Measurements from ENCODE around the gene RNF180. TPM values are rescaled to one million over a fixed set of nuclear protein-coding genes. Genes with fewer than 3 reads are reported as not detected.

Gene RNF180
- total RNA-seq, 4 donors from 2014 or later, result 6.0 to 13.1 (median 10.1) TPM

DNA sequence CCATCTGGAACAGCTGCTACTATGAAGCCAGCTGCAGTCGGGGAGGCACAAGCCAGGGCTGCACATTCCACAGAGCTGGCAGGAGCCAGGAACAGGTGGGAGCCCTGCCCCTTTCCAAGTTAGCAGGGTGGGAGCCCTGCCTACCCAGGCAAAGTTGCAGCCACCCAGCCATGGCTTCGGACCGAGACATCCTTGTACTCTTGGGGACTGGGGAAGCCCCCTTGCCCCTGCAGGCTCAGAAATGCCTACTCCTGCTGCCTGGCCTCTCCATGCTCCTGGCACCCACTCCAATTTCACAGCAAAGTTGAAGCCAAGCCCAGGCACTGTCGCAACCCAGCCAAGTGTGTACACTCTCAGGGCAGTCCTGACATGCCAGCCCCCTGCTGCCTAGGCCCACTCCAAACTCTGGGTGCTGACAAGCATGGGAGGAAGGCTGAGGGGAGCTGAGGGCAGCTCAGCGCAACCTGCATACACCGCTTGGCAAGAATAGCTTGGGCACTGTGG is 165.1 kb downstream of the RNF180 start:
- H3K27ac ChIP-seq, result no peak overlapping the region
- H3K36me3 ChIP-seq, result peaks cover 0 to 24% (median 0%) of the 10 kb centered on the region in 3 donors
- no peak for DNase-seq (ENCODE audit: low spot score in 2 of 2)
- no peak overlapping the region for H3K4me3 ChIP-seq
- peaks cover 0 to 19% (median 0%) of the 10 kb centered on the region in 4 donors for H3K9me3 ChIP-seq
- TF ChIP-seq, protein P1, sequence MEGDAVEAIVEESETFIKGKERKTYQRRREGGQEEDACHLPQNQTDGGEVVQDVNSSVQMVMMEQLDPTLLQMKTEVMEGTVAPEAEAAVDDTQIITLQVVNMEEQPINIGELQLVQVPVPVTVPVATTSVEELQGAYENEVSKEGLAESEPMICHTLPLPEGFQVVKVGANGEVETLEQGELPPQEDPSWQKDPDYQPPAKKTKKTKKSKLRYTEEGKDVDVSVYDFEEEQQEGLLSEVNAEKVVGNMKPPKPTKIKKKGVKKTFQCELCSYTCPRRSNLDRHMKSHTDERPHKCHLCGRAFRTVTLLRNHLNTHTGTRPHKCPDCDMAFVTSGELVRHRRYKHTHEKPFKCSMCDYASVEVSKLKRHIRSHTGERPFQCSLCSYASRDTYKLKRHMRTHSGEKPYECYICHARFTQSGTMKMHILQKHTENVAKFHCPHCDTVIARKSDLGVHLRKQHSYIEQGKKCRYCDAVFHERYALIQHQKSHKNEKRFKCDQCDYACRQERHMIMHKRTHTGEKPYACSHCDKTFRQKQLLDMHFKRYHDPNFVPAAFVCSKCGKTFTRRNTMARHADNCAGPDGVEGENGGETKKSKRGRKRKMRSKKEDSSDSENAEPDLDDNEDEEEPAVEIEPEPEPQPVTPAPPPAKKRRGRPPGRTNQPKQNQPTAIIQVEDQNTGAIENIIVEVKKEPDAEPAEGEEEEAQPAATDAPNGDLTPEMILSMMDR (IDR thresholded peaks at IDR 0.05), result no peak
- TF ChIP-seq POLR2A (IDR thresholded peaks at IDR 0.05) (no peak), EP300 (IDR thresholded peaks at IDR 0.05) (no peak)
- H3K27me3 ChIP-seq, result no peaks in the 10 kb centered on the region
- H3K4me1 ChIP-seq, result no peaks in the 10 kb centered on the region
- WGBS, 2 donors, result 95 to 97% methylated on average over 6 of the region's 6 CpGs

DNA sequence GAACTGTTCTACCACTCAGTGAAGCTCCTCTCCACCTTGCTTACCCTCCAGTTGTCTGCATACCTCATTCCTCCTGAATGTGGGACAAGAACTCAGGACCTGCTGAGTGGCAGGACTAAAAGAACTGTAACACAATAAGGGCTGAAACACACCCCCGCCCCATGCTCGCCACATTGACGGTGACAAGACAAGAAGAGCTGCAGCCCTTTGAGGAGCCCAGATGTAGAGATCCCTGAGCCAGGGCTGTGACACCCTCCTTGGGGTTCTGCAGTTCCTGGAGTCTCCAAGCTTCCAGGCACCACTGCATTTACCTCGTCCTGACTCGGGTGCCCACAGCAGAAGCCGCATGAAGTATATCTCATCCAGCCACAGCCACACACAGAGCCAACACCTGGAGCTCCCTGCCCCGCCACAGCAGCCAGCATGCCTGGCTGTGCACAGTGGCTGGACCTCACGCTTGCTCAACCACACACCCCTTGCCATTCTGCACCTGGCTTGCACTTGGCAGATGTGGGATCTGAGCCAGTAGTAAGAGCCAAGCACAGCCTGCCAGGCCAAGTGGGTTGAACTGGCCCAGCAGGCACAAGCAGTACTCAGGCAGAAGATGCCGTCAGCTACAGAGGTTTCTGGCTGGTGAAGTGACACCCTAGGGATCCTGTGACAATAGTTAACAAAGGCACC is 166.1 kb downstream of the RNF180 start:
- Histone ChIP-seq H3K36me3 (peaks cover 0 to 24% (median 0%) of the 10 kb centered on the region in 3 donors), H3K4me1 (no peaks in the 10 kb centered on the region), H3K27ac (no peak overlapping the region), H3K9me3 (peaks cover 0 to 11% (median 0%) of the 10 kb centered on the region in 4 donors), H3K27me3 (no peaks in the 10 kb centered on the region), H3K4me3 (no peak overlapping the region)
- 91% methylated on average over 8 to 9 of the region's 9 CpGs for WGBS, 2 donors
- TF ChIP-seq EP300 (IDR thresholded peaks at IDR 0.05), result no peak
- TF ChIP-seq POLR2A (IDR thresholded peaks at IDR 0.05), result no peak
- TF ChIP-seq, protein P1 (IDR thresholded peaks at IDR 0.05), result no peak
- no peak for DNase-seq (ENCODE audit: low spot score in 2 of 2)

DNA sequence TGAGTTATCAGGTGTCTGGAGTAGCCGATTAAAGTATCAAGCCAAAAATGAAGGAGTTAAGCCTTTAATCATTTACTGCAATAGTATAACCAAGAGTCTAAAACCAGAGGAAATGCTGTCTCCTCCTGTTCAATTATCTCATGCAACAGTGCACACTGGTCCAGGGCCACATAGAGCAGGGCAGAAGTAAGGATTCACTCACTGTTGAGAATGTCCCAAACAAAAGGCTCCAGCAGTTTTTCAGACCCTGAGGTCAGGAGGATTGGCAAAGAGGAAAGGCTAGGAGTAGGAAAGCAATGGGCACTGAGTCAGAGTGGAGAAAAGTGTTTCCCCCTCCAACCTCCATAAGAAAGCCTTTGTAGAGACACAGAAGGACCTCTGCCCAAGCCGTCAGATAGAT is 168.2 kb downstream of the RNF180 start:
- Histone ChIP-seq H3K4me1 (no peaks in the 10 kb centered on the region), H3K9me3 (peaks cover 0 to 4% (median 0%) of the 10 kb centered on the region in 4 donors), H3K36me3 (peaks cover 0 to 19% (median 0%) of the 10 kb centered on the region in 3 donors), H3K4me3 (no peak overlapping the region), H3K27me3 (no peaks in the 10 kb centered on the region), H3K27ac (no peak overlapping the region)
- TF ChIP-seq EP300 (IDR thresholded peaks at IDR 0.05), result no peak
- TF ChIP-seq, protein P1 (IDR thresholded peaks at IDR 0.05), result no peak
- WGBS, 2 donors, result 79 to 83% methylated on average over 2 of the region's 2 CpGs
- no peak for DNase-seq (ENCODE audit: low spot score in 2 of 2)

DNA sequence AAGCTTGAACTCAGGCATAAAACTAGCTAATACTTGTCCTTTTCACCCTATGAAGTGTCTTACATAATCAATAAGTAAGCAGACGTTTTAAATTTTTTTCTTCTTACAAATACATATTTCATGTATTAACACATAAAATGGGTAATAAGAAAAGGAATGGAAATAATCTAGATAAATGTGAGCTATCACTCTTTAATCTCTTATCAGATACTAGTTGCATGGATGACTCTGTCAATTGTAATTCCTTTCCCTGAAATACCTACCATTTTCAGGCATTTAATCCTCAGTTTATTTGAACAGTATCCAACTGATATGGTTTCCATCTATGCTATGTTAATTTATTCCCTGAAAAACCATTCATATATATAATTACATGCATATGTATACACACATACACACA is 174.1 kb downstream of the RNF180 start:
- TF ChIP-seq, protein P1 (IDR thresholded peaks at IDR 0.05), result no peak
- TF ChIP-seq EP300 (IDR thresholded peaks at IDR 0.05) (no peak), POLR2A (IDR thresholded peaks at IDR 0.05) (no peak)
- Histone ChIP-seq H3K27ac (no peak overlapping the region), H3K4me1 (no peaks in the 10 kb centered on the region), H3K36me3 (no peaks in the 10 kb centered on the region), H3K9me3 (peaks cover 0 to 9% (median 0%) of the 10 kb centered on the region in 4 donors), H3K27me3 (no peaks in the 10 kb centered on the region), H3K4me3 (no peak overlapping the region)
- WGBS, 2 donors, result 47 to 51% methylated on average over 1 of the region's 1 CpG
- DNase-seq (ENCODE audit: low spot score in 2 of 2), result no peak

DNA sequence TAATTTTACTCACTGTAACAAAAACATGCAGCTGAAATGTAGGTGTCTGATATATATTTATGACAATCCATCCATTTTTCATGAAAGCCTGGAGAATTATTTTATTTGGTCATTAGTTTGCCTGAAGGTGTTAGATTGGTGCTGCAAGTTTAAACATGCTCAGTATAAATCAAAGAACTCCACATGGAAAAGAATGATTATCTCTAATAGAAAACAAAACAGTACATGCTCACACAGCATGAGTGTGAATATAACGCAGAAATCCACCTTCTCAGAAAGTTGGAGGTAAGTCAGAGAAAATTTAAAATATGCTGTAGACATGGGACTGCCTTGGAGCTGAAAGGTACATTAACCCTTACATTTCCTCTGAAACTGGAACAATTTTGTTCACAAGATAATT is 174.7 kb downstream of the RNF180 start:
- H3K27ac ChIP-seq, result no peak overlapping the region
- WGBS, 2 donors, result 60 to 77% methylated on average over 1 of the region's 1 CpG
- no peaks in the 10 kb centered on the region for H3K27me3 ChIP-seq
- TF ChIP-seq, protein P1 (IDR thresholded peaks at IDR 0.05), result no peak
- no peak for TF ChIP-seq EP300 (IDR thresholded peaks at IDR 0.05)
- no peak for TF ChIP-seq POLR2A (IDR thresholded peaks at IDR 0.05)
- H3K4me1 ChIP-seq, result no peaks in the 10 kb centered on the region
- no peak for DNase-seq (ENCODE audit: low spot score in 2 of 2)
- peaks cover 0 to 9% (median 0%) of the 10 kb centered on the region in 4 donors for H3K9me3 ChIP-seq
- no peak overlapping the region for H3K4me3 ChIP-seq
- no peaks in the 10 kb centered on the region for H3K36me3 ChIP-seq
